Endothelial cell of hepatic sinusoid (primary cell): ENCODE results near the gene VASH1.

ENCODE experiments used
- in situ Hi-C: cut with HindIII; loops from 2 replicates; pipeline ENCODE4 v1.10.0; 2017; ENCODE audit warnings: low sequenced_read_pairs

Gene VASH1

DNA sequence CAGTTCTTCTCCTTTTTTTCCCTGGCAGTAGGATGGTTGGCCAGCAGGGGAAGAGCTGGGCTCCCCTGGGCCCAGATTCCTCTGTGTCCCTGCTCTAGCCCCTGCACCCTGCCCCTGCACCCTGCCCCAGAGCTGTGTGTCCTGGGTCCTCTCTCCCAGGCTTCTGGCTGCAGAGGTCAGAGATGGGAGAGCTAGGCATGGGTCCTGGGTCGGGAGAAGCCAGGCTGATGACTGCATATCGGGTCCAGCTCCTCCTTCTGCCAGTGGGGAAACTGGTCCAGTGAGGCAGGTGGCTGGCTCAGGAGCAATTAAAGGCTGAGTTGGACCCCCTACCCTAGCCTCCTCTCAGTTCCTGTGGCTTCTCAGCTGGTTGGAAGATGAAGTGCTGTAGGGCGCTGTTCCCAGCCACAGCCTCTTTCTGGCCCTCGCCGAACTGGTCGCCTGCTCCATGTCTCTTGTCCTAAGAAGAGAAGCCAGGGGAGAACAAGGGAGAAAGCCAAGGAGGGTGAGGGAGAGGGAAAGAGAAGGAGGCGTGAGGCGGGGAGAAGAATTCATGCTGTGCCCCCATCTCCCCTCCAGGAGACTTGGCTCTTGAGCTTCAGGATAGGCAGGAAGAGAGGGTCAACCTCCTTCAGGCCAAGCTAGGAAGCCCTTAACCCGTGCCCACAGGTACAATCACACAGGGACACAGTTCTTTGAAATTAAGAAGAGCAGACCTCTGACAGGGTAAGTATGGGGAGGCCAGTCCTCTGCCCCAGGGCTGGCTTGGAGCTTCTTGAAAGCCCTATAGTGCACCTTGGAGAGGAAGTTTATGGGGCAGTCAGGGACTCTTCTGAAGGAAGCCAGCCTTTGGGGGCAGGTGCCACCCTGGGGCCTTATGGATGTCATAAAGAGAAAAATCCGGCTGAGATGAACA, 9.5 kb downstream of the VASH1 start:
- in situ Hi-C loops: no loop called here

DNA sequence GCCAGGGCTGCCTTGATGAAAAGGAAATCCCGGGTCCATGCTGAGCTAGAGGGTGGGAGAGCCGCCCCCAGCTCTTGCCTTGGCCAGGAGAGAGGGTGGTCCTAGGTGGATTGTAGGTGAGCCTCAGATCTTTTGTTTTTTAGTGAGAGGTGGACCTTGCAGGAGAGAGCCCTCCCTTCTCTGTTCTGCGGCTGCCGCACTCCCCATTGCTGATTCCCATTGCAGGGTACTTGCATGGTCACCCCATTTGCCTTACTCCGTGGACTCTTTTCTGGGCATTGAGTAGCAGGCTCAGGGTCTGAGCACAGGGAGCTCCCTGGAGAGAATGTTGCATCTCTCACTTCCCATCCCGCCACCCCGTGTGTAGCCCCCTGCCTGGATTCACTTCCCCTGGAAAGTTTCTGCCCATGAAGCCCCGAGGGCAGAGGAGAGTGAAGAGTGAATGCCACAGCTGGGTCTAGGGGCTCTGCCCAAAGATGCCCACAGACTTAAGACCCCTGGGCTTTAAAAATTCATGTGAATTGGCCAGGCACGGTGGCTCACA, 10.2 kb downstream of the VASH1 start:
- in situ Hi-C loops: no loop called here

DNA sequence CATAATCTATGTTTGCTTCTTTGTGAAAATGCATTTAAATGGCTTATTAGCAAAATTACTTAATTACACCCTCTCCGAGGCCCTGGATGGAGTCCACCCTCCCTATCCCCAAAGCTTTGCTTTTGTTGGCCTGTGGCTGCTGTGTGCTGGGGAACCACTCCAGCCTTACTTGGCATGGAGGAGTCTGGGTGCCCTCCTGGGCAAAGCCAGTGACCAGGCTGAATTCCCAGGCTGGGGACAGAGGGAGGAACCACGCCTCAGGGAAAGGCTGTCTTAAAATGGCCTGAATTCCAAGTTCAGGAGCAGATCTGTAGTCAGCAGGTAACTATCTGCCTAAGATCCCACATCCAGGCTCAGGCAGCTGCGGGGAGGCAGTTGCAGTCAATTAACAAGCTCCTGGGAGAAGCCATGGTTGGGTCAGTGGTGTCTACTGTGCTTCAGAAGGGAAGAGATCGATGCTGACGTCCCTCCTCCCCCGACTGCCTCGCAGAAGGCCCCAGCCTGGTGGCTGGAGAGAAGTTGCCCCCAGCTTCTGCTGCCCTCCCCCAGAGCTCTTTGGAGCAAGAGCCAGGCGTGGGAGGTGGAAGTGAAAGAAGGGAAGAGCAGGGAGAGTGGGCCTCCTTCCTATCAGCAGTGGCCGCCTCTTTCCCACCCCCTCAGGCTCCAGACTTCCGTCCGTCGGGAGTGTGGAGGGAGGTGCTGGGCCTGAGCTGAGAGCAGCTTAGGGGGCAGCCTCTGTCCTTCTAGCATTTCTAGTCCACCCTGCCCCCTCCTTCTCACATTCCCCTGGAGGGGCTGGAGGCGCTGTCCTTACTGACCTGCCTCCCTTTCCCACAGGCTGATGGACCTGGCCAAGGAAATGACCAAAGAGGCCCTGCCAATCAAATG, 11.3 kb downstream of the VASH1 start:
- in situ Hi-C loops: no loop called here

DNA sequence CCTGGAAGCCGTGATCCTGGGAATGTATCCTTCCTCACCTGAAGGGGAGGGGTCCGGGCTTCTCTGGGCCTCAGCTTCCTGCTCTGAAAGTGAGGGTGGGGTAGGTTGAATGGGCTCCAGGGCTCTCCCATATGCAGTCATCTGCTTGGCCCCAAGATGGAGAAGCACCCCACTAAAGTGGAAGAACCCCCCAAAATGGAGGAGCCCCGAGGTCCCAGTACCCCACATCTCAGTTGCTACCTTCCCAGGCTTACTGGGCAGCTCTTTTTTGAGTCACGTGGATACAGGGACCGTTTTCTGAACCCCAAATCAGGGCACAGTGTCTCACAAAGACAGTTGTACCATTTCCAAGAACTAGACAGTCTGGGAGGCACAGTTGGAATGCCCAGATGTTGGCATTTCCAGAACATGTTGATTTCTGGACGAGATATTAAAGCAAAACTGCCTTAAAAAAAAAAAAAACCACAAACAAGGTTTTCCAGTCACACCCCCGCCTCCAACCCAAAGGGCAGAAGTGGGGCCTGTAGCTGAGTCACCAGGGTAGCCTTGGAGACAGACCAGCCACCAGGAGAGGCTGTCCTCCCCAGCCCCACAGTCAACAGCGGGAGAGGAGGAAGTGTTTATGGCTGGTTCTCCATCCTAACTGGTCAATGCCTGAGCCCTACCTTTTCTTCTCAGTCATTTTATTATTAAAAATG, 12.1 kb downstream of the VASH1 start:
- in situ Hi-C loops: no loop called here

DNA sequence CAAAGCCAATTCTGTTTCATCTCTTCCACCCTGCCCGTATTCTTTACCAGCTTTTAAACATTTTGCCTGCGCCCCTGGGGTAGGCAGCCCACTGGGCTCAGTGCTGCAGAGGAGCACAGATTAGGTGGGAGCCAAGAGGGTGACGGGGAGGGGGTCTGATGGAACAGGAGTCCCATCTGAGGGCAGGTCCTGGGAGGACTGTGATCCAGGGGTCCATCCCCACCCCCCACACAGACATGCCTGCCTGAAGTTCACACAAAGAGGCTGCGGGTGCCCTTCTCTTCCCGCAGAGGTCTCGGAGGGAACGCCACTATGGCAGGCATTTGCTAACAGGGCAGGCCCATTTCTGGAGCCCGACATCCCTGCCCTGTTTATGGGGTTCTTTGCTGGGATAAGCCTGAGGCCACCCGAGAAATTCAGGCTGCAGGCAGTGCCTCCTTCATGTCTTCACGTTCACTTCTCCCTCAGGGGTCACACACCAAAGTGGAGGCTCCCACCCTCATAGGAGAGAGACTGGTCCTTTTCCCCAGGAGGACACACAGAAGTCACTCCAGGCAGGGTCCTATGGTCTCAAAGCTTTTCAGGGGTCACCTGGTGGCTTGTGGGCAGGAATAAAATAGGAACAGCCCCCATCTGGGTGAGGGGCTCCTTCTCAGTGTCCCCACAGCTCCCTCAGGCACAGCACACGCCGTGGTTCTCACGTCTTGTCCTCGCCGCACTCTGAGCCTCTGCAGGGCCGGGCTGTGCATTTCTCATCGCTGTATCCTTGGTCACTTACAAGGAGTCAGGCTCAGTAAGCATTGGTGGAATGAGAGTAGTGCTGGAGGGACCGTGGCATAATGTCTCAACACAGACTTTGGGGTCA, 12.9 kb downstream of the VASH1 start:
- in situ Hi-C loops: no loop called here

DNA sequence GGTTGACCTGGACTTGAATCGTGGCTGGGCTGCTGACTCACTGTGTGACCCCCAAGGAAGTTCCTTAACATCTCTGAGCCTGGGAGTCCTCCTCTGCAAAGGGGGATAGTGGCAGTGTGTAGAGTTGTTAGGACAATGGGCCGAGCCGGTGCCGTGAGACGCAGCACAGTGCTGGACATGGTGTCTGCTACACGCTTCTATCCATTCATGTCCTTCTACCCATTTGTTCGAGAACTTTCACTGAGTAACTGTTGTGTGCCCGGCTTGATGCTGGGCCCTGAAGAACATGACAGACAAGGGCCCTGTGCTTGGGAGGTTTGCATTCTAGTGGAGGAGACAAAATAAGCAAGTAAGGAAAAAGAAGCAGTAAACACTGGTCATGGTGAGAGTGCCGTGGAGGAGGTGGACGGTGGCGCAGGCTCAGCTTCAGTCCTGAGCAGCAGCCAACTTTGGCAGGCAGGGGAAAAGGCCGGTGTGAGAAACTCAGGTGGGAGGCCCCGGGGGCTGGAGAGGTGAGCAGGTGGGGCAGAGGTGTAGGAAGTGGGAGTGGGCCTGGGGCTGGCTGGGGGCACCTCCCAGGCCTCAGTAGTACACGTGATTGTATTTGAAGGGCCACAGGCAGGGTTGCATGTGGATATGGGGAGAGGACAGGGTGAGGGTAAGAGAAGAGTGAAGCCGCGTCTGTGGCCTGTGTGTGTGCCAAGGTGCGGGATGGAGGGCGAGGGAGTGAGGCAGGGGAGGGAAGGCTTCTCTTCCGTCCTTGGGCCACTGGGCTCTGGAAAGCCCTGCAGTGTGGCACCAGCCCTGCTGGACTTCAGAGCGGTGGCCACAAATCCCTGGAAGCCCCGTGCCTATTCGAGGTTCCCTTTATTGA, 13.8 kb downstream of the VASH1 start:
- in situ Hi-C loops: no loop called here

DNA sequence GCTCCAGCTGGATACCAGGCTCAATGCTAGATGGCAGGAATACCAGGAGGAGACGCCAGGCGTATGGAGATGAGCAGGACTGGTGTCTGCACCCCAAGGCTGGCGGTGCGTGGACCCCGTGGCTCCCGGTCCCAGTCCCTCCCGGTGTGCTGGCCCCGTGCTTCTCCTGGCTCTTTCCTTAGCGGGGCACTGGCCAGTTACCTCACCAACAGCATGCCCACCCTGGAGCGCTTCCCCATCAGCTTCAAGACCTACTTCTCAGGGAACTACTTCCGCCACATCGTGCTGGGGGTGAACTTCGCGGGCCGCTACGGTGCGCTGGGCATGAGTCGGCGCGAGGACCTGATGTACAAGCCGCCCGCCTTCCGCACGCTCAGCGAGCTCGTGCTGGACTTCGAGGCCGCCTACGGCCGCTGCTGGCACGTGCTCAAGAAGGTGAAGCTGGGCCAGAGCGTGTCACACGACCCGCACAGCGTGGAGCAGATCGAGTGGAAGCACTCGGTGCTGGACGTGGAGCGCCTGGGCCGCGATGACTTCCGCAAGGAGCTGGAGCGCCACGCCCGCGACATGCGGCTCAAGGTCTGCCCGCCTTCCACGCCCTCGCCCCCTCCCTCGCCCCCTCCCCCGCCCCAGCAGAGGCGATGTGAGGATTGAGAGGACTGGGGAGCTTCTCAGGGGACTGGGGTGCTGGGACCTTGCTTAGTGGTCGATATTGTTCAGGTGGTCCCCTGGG, 14.6 kb downstream of the VASH1 start:
- in situ Hi-C loops: no loop called here

DNA sequence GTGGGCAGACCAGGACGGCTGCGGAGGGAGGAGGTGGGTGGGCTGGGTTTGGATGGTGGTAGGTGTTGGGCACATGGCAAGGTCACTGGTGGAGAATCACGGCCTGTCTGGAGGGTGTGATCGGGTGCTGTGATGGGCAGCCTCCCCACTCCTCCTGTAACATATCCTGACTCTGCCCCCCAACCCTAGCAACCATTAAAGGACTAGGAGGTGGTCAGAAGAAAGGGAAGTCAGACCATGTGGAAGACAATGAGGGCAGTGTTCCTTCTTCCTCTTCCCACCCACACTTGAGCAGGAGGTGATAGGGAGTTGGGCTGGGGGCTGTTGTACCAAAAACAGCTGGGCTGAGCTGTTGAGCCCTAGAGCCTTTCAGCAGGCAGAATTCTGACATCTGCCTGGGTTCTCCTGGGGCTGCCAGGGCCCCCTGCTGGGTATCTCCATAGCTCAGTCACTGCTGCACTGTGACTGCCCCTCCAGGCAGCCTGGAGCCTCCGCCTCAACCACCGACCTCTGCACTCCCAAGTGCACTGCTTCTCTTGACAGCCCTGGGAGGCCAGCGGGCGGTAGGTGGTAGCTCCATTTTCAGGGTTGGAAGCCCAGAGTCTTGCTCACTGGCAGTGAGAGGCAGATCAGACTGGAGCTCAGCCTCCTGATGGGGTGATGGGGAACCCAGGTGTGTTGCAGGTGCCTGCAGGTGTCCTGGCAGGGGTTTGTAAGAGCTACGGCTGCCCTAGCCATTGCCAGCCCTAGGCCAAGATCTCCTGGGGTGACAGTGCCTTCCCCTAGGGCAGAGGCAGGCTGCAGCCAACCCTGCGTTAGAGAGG, 15.4 kb downstream of the VASH1 start:
- in situ Hi-C loops: no loop called here

DNA sequence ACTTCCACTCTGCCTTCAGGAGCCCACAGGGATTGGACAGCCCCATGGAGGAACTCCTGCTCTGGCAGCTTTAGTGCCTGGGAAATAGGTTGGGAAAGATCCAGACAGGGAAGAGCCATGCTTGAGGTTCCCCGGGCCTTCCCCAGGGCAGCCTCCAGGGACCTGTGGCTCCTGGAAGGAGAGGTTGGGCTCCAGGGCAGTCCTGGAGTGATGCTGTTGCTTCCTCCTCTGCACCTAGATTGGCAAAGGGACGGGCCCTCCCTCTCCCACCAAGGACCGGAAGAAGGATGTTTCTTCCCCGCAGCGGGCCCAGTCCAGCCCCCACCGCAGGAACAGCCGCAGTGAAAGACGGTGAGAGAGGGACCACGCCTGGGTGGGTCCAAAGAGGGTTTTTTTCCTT, 16.5 kb downstream of the VASH1 start:
- in situ Hi-C loops: no loop called here

DNA sequence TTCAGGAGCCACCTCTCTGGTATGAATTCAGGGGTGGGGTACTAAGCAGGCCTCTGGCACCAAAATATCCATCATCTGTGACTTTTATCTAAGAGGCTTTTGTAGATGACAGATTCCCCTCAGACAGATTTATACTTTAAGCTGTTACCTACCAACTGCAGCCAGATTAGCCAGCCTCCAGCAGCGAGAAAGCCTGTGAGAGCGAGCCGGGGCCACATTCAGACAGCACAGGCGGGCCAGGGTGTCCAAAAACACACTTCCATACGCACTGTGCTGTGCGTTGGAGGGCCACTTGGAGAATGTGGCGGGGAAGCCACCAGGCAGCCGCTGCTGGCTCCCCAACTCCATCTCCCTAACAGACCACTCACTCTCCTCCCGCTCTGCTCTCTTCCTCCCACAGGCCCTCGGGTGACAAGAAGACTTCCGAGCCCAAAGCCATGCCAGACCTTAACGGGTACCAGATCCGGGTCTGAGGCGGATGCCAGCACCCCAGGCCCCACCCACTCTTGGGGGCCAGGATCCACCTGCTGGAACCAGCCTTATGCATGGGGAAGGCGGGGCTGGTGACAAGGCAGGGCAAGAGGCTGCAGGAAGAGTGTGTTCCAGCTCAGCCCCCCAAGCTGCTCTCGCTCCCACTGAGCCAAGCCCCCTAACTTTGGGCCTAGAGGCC, 17.4 kb downstream of the VASH1 start:
- in situ Hi-C loops: no loop called here

DNA sequence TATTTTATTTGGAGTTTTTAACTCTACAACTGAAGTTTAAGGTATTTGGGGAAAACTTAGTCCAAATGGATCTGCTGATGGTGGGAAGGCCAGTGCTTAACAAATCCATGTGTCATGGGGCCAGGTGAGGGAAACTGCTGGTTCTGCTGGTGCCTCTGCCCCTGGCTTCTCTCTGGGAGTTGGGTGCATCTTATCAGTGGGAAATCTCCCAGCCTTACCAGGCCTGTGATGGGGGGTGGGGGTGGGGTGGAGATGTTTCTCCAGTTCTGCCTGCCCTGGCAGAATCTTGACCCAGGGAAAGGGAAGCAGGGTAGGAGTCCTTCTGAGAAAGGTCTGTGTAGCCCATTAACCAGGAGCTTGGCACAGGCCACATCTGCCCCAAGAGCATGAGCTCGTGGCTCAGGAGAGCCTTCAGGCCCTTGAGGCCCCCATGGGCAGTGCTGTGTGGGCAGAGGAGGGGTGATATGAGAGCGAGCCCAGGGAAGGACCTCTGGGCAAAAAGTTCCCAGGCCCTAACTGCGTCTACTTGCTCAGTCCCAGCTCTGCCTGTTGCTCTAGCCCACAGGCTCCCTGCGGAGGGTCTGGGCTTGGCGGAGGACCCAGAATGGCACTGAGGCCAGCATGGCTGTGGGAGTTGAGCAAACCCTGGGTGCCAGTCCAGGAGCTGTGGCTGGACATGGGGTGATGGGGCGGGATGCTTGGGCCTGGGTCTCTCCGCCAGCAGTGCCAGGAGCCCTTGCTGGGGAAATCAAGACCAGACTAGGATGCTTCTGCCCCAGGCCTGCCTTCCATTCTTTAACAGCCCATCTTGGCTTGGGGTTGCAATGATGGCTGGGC, 18.2 kb downstream of the VASH1 start:
- in situ Hi-C loops: no loop called here

DNA sequence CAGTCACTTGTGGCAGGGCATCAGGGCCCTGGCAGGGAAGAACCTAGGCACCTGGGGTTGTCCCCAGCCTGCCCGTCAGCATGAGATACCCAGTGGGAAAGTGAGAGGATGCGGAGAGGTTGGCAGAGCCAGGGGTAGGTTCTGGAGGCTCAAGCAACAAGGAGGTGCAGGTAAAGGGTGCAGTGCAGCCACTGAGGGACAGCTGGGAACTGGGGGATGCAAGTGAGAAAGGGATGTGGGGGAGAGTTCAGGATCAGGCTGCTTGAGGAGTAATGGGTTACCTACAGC, 18.7 kb downstream of the VASH1 start:
- in situ Hi-C loops: no loop called here

DNA sequence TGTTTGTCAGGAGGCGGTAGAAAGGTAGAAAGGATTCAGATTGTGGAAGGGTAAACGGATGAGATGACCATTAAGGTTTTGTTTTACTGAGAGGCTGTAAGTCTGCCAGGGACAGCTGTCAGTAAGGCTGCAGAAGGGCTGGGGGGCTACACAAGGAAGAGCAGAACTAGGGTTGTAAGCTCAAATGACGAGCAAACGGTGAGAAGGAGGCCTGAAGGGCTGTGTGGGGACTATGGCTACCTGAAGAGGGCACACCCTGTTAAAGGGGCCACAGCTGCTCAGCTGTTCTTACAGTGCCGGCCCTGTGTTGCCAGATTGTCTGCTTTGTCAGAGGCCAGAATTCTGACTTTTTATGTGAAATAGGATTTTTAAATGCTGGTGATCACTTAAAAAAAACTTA, 19.1 kb downstream of the VASH1 start:
- in situ Hi-C loops: no loop called here

DNA sequence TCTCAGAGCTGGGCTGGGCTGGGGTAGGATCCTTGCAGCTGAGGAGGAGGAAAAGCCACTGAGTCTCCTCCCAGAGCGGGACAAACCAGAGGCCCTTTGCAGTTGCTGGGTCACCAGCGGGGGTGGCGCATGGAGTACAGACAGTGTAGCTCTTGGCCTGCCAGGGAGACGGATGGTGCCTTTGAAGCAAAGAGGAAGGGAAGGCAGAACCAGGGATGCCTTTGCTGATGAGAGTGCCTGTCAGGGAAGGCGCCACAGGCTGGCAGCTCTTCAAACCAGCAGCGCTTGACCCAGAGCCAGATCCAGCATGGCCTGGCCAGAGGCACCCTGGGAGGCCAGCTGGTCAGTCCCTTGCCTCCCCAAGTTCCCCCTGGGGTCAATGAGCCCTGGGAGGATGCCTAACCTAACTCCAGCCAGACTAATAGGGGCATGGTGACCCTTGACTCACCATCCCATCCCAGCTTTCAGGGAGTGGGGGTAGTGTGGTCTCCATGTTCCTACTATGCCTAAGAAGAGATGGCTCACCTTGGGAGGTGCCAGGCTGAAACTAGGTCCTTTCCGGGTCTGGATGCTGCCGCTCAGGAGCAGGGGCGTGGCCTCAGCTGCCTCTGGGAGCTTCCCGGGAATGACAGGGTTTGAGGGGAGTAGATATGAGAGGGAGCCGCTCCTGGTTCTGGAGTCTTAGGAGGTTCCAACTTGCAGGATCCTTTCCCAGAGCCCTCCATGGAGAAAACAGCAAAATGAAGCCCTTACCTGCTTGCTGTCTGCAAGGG, 19.8 kb downstream of the VASH1 start:
- in situ Hi-C loops: no loop called here

DNA sequence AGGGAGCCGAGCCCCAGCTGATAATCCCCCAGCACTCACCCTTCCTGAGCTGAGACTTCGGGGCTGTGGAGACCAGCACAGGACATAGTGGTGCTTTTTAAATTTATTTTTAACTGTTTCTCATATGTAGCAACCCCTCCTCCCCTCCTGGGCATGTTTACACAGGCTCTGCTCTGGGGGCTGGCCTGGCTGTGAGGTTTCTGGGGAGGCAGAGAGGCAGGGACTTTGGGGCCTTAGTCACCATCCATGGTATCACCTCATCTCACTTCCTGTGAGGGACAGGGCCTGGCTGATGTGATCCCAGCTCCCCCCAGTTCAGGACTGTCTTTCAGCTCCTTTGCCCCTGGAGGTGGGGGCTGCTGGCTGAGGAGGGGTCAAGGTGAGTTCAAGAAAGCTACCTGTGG, 20.4 kb downstream of the VASH1 start:
- in situ Hi-C loops: no loop called here
